ENCODE measurements around the gene TXLNG.

GRCh38 chrX:16842684-16843083 lies 56.4 kb downstream of the TXLNG start:
- TF ChIP-seq EZH2 (IDR thresholded peaks at IDR 0.05; ENCODE audit: low read length, missing control alignments): no peak
- TF ChIP-seq, protein P1, sequence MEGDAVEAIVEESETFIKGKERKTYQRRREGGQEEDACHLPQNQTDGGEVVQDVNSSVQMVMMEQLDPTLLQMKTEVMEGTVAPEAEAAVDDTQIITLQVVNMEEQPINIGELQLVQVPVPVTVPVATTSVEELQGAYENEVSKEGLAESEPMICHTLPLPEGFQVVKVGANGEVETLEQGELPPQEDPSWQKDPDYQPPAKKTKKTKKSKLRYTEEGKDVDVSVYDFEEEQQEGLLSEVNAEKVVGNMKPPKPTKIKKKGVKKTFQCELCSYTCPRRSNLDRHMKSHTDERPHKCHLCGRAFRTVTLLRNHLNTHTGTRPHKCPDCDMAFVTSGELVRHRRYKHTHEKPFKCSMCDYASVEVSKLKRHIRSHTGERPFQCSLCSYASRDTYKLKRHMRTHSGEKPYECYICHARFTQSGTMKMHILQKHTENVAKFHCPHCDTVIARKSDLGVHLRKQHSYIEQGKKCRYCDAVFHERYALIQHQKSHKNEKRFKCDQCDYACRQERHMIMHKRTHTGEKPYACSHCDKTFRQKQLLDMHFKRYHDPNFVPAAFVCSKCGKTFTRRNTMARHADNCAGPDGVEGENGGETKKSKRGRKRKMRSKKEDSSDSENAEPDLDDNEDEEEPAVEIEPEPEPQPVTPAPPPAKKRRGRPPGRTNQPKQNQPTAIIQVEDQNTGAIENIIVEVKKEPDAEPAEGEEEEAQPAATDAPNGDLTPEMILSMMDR (conservative IDR thresholded peaks at IDR 0.05 in 1 of 2, IDR thresholded peaks at IDR 0.05 in 1 of 2; ENCODE audit: low read depth in 1 of 2, low read length in 2 of 2): no peak

All from fibroblast of lung (primary cell).